Measurements from ENCODE around the gene CTU2.

- no peak for TF ChIP-seq CTCF (IDR thresholded peaks at IDR 0.05)
- no peak for TF ChIP-seq POLR2A (IDR thresholded peaks at IDR 0.05)
Measured at GRCh38 chr16:88742896-88743605, 36.7 kb downstream of the CTU2 start.
